KBM-7 (cell line): ENCODE results near the gene CXCL13.
"Not testable (repeated sequence)": the region's sequence is repeated elsewhere in the genome, so short reads cannot be mapped to it uniquely, and the experiment has no call there.

ENCODE experiments used
- DNase-seq: peaks from one replicate; pipeline ENCODE4 v3.0.0-alpha.2; 2015
- in situ Hi-C: fragments of 300-500 bp; cut with MboI; formaldehyde crosslinking; loops from 2 replicates; pipeline ENCODE4 v1.14.3; 2020; ENCODE audit warnings: low sequenced_read_pairs, low pct_unique_long_range_greater_than_20kb, mixed read lengths

Gene CXCL13

DNA sequence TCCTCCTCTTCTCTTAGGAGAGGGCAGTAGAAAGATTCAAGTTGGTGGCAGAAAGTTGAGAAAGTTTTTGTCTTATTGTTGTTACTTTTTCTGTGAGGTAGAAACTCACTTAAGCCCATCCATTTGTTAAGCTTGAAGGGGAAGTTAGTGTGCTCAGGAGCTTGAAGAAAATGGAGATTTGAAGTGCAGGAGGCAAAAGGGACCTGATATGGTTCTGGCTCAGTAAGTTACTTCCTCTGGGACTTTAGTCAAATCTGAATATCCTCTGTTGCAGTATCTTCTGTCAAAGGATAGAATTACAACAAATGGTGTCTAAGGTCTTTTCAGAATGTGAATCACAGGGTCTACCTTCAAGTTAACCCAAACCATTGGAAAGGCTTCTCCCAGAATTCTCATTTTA lies 46.2 kb downstream of the CXCL13 start:
- DNase-seq, result no peak

DNA sequence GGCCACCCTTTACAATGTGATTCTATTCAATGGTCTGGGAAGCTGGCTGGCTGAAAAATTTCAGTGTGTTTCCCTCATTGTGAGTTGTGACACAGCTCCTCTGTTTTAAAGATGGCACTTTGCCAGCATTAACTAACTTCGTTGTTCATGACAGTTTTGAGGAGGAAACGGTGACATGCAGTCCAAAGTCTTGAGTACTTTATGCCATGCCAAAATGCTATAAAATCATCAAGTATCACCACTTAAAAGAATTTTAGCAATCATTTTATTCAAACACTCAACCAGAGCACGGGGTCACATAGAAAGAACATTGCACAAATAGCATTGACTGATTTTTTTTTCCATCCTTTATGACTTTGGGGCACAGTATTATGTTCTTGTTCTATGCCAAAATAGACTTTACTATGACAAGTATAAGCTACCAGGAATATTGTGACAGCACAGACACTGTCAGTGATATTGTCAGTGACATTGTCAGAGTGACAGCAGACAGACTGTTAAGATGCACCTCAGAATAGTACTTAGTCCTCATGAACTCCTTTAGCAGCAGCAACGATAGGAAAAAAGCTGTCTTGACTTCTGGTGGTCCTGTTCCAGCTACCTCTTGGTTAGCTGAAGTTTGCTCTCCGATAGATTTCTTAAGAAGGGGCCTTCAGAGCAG lies 46.7 kb downstream of the CXCL13 start:
- DNase-seq, result no peak
- in situ Hi-C loops, result no loop called here

More for the DNA sequence above, 46.2 kb downstream of the CXCL13 start:
- in situ Hi-C loops, result no loop called here

DNA sequence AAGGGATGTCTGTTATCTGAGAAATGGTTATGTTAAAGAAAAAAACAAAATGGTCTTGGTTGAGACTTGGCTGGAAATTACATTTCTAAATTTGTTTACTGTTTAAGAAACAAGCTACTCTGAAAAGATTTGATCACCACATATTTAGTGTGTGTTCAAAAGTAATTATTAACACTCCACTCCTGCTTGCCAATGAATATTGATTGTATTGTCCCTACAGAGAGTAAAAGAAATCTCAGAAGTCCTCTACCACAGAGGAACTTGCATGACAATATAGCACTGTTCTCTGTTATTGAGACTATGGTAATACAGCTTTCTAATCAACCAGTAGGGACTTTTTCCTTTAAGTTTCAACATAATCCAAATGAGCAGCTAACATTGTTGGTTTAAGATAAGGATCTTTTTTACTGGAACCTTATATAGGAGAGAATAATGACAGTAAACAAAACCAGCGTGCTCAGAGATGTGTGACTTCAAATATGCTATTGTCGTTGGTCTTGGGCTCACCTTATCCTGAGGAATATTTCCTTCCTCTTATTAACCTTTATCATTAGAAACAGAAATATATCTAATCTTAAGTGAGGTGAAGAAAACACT lies 47.6 kb downstream of the CXCL13 start:
- in situ Hi-C loops, result no loop called here
- no peak for DNase-seq

DNA sequence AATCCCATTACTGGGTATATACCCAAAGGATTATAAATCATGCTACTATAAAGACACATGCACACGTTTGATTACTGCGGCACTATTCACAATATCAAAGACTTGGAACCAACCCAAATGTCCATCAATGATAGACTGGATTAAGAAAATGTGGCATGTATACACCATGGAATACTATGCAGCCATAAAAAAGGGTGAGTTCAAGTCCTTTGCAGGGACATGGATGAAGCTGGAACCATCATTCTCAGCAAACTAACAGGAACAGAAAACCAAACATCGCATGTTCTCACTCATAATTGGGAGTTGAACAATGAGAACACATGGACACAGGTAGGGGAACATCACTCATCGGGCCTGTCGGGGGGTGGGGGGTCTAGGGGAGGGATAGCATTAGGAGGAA lies 54.7 kb downstream of the CXCL13 start:
- DNase-seq, in situ Hi-C loops: not testable (repeated sequence)
